SU-DHL-6 (cell line): ENCODE results near the gene MUCL3.

Experiments used
- H2AFZ ChIP-seq: fragments of 200-600 bp; sonication (generic); 2 replicates; pipeline ENCODE4 v1.6.1; 2014; ENCODE audit warnings: low read depth, mild to moderate bottlenecking, moderate library complexity, mixed read lengths, antibody characterized with exemption, low read length; ENCODE audit not compliant: severe bottlenecking
- H3F3A ChIP-seq: fragments of 200-600 bp; shearing (Covaris generic); 2 replicates; pipeline ENCODE4 v1.6.0; 2016; ENCODE audit warnings: antibody characterized with exemption, mild to moderate bottlenecking; ENCODE audit not compliant: insufficient read depth
- H3K27ac ChIP-seq: fragments of 200-600 bp; sonication (generic); 2 replicates; pipeline ENCODE4 v1.5.1; 2016; ENCODE audit warnings: low read depth, mild to moderate bottlenecking, low read length, moderate library complexity, mixed read lengths
- H3K27me3 ChIP-seq: fragments of 200-600 bp; sonication (generic), shearing (Covaris generic); 2 replicates; pipeline ENCODE4 v1.6.0; 2014; ENCODE audit warnings: mild to moderate bottlenecking, low read length
- H3K36me3 ChIP-seq: fragments of 200-600 bp; sonication (generic); 2 replicates; pipeline ENCODE4 v1.6.1; 2014; ENCODE audit warnings: mild to moderate bottlenecking, low read length, mixed read lengths
- H3K4me2 ChIP-seq: fragments of 300-600, 200-600 bp; shearing (Covaris generic), sonication (generic); 2 replicates; pipeline ENCODE4 v1.6.0; 2014; ENCODE audit warnings: low read length, low read depth, mild to moderate bottlenecking; ENCODE audit not compliant: poor library complexity, severe bottlenecking
- H3K4me3 ChIP-seq: fragments of 200-600 bp; sonication (generic); 2 replicates; pipeline ENCODE4 v1.5.1; 2014; ENCODE audit warnings: antibody characterized with exemption, low read length, mild to moderate bottlenecking, mixed read lengths; ENCODE audit not compliant: insufficient read depth, poor library complexity, severe bottlenecking
- H3K79me2 ChIP-seq: fragments of 200-600 bp; sonication (generic); 2 replicates; pipeline ENCODE4 v1.6.1; 2014; ENCODE audit warnings: mild to moderate bottlenecking, low read length, moderate library complexity; ENCODE audit not compliant: insufficient read depth
- H3K9ac ChIP-seq: fragments of 200-600 bp; sonication (generic); 2 replicates; pipeline ENCODE4 v1.7.0; 2014; ENCODE audit warnings: mild to moderate bottlenecking, low read length
- H3K9me2 ChIP-seq: fragments of 200-600 bp; sonication (generic); replicated peaks from 2 replicates; pipeline ENCODE4 v1.6.1; 2014; ENCODE audit warnings: low read length; ENCODE audit not compliant: insufficient read depth
- H3K9me3 ChIP-seq: fragments of 200-600 bp; sonication (generic); 2 replicates; pipeline ENCODE4 v1.6.1; 2014; ENCODE audit warnings: low read length, mixed read lengths; ENCODE audit not compliant: insufficient read depth
- H4K20me1 ChIP-seq: fragments of 200-600 bp; sonication (generic); 2 replicates; pipeline ENCODE4 v1.6.1; 2014; ENCODE audit warnings: low read depth, mild to moderate bottlenecking, antibody characterized with exemption, low read length, moderate library complexity, mixed read lengths
- EZH2phosphoT487 ChIP-seq: fragments of 200-600 bp; sonication (generic), shearing (Covaris generic); conservative IDR thresholded peaks from 2 replicates; pipeline ENCODE4 v1.6.1; 2018; ENCODE audit warnings: mild to moderate bottlenecking, antibody characterized with exemption, low read length, moderate library complexity, mixed read lengths
- TF ChIP-seq, protein P1 (sequence below): fragments of 200-600 bp; sonication (generic); IDR thresholded peaks from one replicate; pipeline ENCODE4 v1.5.1; 2017; ENCODE audit warnings: antibody characterized with exemption, mild to moderate bottlenecking, low read length, moderate library complexity; ENCODE audit not compliant: insufficient read depth, poor library complexity, severe bottlenecking

Gene MUCL3

DNA sequence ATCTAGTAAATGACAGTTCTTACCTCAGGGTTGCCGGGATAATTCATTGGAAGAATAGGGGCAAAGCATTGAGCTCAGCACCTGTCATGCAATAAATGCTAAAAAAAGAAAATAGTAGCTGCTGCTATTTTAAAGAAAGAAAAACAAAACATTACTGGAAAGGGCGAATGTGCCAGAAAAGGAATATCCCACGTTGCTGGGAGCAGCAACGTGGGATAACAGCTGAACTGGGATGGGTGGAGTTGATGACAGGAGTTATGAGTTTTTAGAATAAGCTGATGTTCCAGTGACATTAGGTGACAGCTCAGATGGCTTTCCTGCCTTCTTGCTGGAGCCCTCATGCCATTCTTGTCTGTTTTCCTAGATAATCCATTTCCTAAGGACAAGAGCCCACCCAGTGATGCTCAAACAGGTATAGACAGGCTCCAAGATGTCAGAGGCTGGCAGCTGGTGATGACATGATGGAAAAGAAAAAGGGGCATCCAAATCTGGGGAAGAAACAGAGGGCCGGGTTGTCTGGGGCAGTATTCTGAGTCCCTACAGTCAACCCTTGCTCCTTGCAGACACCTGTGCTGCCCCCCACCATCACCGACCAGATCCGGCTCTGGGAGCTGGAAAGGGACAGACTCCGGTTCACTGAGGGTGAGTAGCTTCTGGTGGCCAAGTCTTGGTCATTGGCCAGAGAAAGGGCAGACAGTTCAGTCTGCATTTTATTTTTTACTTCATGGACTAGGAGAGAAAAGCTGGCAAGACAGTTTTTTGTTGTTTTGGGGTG lies 27.8 kb upstream of the MUCL3 start:
- H3F3A ChIP-seq = peaks cover 8% of the 10 kb centered on the region
- no peak overlapping the region for H3K4me3 ChIP-seq
- H3K9me3 ChIP-seq = no peaks in the 10 kb centered on the region
- no peak overlapping the region for H3K4me2 ChIP-seq
- peaks cover 24% of the 10 kb centered on the region for H3K79me2 ChIP-seq
- H4K20me1 ChIP-seq = no peaks in the 10 kb centered on the region
- H3K9ac ChIP-seq = no peak overlapping the region
- no peak overlapping the region for H2AFZ ChIP-seq
- no peak overlapping the region for H3K27ac ChIP-seq
- TF ChIP-seq, protein P1, sequence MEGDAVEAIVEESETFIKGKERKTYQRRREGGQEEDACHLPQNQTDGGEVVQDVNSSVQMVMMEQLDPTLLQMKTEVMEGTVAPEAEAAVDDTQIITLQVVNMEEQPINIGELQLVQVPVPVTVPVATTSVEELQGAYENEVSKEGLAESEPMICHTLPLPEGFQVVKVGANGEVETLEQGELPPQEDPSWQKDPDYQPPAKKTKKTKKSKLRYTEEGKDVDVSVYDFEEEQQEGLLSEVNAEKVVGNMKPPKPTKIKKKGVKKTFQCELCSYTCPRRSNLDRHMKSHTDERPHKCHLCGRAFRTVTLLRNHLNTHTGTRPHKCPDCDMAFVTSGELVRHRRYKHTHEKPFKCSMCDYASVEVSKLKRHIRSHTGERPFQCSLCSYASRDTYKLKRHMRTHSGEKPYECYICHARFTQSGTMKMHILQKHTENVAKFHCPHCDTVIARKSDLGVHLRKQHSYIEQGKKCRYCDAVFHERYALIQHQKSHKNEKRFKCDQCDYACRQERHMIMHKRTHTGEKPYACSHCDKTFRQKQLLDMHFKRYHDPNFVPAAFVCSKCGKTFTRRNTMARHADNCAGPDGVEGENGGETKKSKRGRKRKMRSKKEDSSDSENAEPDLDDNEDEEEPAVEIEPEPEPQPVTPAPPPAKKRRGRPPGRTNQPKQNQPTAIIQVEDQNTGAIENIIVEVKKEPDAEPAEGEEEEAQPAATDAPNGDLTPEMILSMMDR = no peak
- no peak for TF ChIP-seq EZH2phosphoT487
- H3K9me2 ChIP-seq = no peaks in the 10 kb centered on the region
- no peaks in the 10 kb centered on the region for H3K27me3 ChIP-seq
- H3K36me3 ChIP-seq = peaks cover 4% of the 10 kb centered on the region; the same call in 1 of the 2 replicates

GRCh38 chr6:30913721-30914075 lies 27.1 kb upstream of the MUCL3 start:
- Histone ChIP-seq H3K4me2 (peak overlapping the region; percentile 81), H3K27ac (no peak overlapping the region), H3K79me2 (peaks cover 18% of the 10 kb centered on the region), H3K9ac (peak overlapping the region; percentile 77), H3K36me3 (peaks cover 4% of the 10 kb centered on the region; the same call in 1 of the 2 replicates), H3K27me3 (no peaks in the 10 kb centered on the region), H3F3A (peaks cover 8% of the 10 kb centered on the region), H3K4me3 (peak overlapping the region; percentile 71), H3K9me2 (no peaks in the 10 kb centered on the region), H4K20me1 (no peaks in the 10 kb centered on the region), H2AFZ (peak overlapping the region; percentile 50), H3K9me3 (no peaks in the 10 kb centered on the region)
- no peak for TF ChIP-seq EZH2phosphoT487
- TF ChIP-seq, protein P1 = no peak

- Histone ChIP-seq H3K4me2 (peak within 1 kb of the TSS; percentile 81), H3F3A (peaks cover 8% of the 10 kb centered on the region), H3K79me2 (peaks cover 12% of the 10 kb centered on the region; the same call in 1 of the 2 replicates), H3K27ac (peak within 1 kb of the TSS; percentile 55), H3K36me3 (peaks cover 4% of the 10 kb centered on the region; the same call in 1 of the 2 replicates), H3K9me2 (no peaks in the 10 kb centered on the region), H4K20me1 (no peaks in the 10 kb centered on the region), H3K27me3 (no peaks in the 10 kb centered on the region), H3K9ac (peak within 1 kb of the TSS; percentile 77), H3K4me3 (peak within 1 kb of the TSS; percentile 71), H3K9me3 (no peaks in the 10 kb centered on the region), H2AFZ (peak within 1 kb of the TSS; percentile 50)
- no peak for TF ChIP-seq EZH2phosphoT487
- TF ChIP-seq, protein P1 = peak; percentile 17
Measured at GRCh38 chr6:30914076-30914853, 26.5 kb upstream of the MUCL3 start, which contains the start of gene VARS2. Gene VARS2 (plus strand): TSS chr6:30914238. CDS start chr6:30914837, 599 bp downstream.
